HG03432 (cell line): Measurements from ENCODE around the gene ADAM19.

ENCODE experiments used
- ATAC-seq: cut with Tn5 transposase; IDR thresholded peaks from one replicate; pipeline ENCODE4 v1.9.1; 2021; ENCODE audit warnings: mild to moderate bottlenecking, moderate library complexity; ENCODE audit not compliant: unreplicated experiment

The ADAM19 gene

GRCh38 chr5:157468293-157468965, 107.1 kb downstream of the ADAM19 start:
- ATAC-seq = no peak

GRCh38 chr5:157464519-157465171, 110.9 kb downstream of the ADAM19 start:
- peak; percentile 82 for ATAC-seq

GRCh38 chr5:157463621-157464518, 111.7 kb downstream of the ADAM19 start:
- ATAC-seq = peak; percentile 7

- no peak for ATAC-seq
These were observed 112.5 kb downstream of the ADAM19 start for GRCh38 chr5:157463081-157463480.

- ATAC-seq = no peak
These were observed 114.4 kb downstream of the ADAM19 start for GRCh38 chr5:157460921-157461792.

GRCh38 chr5:157459715-157460599, 115.6 kb downstream of the ADAM19 start, which contains the start of gene NIPAL4:
NIPAL4 (plus strand) TSS chr5:157460213; CDS start chr5:157460321, 108 bp downstream.
- no peak for ATAC-seq

GRCh38 chr5:157458835-157459234, 116.7 kb downstream of the ADAM19 start:
- ATAC-seq = no peak

GRCh38 chr5:157457391-157457790, 118.2 kb downstream of the ADAM19 start:
- no peak for ATAC-seq

- ATAC-seq = no peak
These were observed 119.3 kb downstream of the ADAM19 start for GRCh38 chr5:157456301-157456700.

GRCh38 chr5:157455057-157455456, 120.5 kb downstream of the ADAM19 start:
- ATAC-seq = no peak

- no peak for ATAC-seq
These were observed 121.3 kb downstream of the ADAM19 start for GRCh38 chr5:157454273-157454672.

GRCh38 chr5:157451806-157452205, 123.8 kb downstream of the ADAM19 start:
- no peak for ATAC-seq

GRCh38 chr5:157450024-157450423, 125.6 kb downstream of the ADAM19 start:
- no peak for ATAC-seq

- ATAC-seq = no peak
These were observed 126.4 kb downstream of the ADAM19 start for GRCh38 chr5:157449011-157449723.

- ATAC-seq = no peak
These were observed 128.4 kb downstream of the ADAM19 start for GRCh38 chr5:157447201-157447637.

GRCh38 chr5:157446412-157446935, 129.1 kb downstream of the ADAM19 start:
- no peak for ATAC-seq

GRCh38 chr5:157445745-157446411, 129.7 kb downstream of the ADAM19 start:
- no peak for ATAC-seq

GRCh38 chr5:157444224-157444623, 131.4 kb downstream of the ADAM19 start:
- ATAC-seq = no peak
